Endothelial cell of umbilical vein (primary cell): ENCODE measurements around the gene PRR15.

Experiments used
- GATA2 ChIP-seq: IDR thresholded peaks from 2 replicates; pipeline ENCODE4 v1.7.0; 2011; ENCODE audit warnings: low read depth, mild to moderate bottlenecking, moderate library complexity, mixed read lengths, low read length; ENCODE audit not compliant: insufficient read length, insufficient read depth
- TF ChIP-seq, protein P1 (sequence below), 2 donors: IDR thresholded peaks; 1 replicate in 1 of 2; 2 replicates in 1 of 2; pipeline ENCODE4 v1.5.1; 2011; ENCODE audit warnings: low read length in 2 of 2, mild to moderate bottlenecking in 2 of 2, moderate library complexity in 2 of 2, control low read depth in 1 of 2, inconsistent platforms in 1 of 2, low read depth in 1 of 2; ENCODE audit not compliant: insufficient read depth in 1 of 2; ENCODE audit errors: extremely low read depth in 1 of 2

DNA sequence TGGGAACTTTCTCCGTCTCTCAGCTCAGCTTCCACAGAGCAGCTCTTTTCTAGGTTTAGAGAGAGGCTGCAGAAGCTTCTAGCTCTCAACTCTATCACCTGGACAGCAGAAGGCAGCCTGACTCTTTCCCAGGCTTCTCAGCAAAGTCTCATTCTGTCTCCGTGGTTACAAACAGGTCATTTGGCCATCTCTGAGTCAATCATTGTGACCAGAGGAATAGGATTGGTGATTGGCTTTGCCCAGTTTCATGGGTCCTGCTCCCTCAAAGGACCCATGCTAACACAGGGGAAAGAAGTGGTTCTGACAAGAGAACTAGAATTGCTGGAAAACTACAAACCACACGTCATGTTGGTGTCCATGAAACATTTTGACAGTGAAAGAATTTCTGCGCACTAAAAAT lies 43.6 kb downstream of the PRR15 start:
- TF ChIP-seq GATA2 = no peak
- TF ChIP-seq, protein P1, sequence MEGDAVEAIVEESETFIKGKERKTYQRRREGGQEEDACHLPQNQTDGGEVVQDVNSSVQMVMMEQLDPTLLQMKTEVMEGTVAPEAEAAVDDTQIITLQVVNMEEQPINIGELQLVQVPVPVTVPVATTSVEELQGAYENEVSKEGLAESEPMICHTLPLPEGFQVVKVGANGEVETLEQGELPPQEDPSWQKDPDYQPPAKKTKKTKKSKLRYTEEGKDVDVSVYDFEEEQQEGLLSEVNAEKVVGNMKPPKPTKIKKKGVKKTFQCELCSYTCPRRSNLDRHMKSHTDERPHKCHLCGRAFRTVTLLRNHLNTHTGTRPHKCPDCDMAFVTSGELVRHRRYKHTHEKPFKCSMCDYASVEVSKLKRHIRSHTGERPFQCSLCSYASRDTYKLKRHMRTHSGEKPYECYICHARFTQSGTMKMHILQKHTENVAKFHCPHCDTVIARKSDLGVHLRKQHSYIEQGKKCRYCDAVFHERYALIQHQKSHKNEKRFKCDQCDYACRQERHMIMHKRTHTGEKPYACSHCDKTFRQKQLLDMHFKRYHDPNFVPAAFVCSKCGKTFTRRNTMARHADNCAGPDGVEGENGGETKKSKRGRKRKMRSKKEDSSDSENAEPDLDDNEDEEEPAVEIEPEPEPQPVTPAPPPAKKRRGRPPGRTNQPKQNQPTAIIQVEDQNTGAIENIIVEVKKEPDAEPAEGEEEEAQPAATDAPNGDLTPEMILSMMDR (IDR thresholded peaks at IDR 0.05; ENCODE audit: extremely low read depth in 1 of 2, insufficient read depth in 1 of 2, low read depth in 1 of 2, low read length in 2 of 2) = no peak
